Suprapubic skin (tissue), 4 donors: ENCODE results near the gene OTUD7B. TPM values are rescaled to one million over a fixed set of nuclear protein-coding genes. Genes with fewer than 3 reads are reported as not detected.

Experiments used
- DNase-seq, 2 donors: peaks; one replicate each; pipeline ENCODE4 v3.0.0-alpha.2; 2019; ENCODE audit warnings: low spot score in 2 of 2
- H3K27ac ChIP-seq: fragments of 200-600 bp; sonication (generic); one replicate; pipeline ENCODE4 v1.5.1; 2019
- H3K27me3 ChIP-seq: fragments of 200-600 bp; sonication (generic); one replicate; pipeline ENCODE4 v1.5.1; 2019
- H3K36me3 ChIP-seq: fragments of 200-600 bp; sonication (generic); one replicate; pipeline ENCODE4 v1.5.1; 2019
- H3K4me1 ChIP-seq: fragments of 200-600 bp; sonication (generic); one replicate; pipeline ENCODE4 v1.5.1; 2019
- H3K4me3 ChIP-seq: fragments of 200-600 bp; sonication (generic); one replicate; pipeline ENCODE4 v1.5.1; 2019; ENCODE audit warnings: mild to moderate bottlenecking
- H3K9me3 ChIP-seq: fragments of 200-600 bp; sonication (generic); one replicate; pipeline ENCODE4 v1.5.1; 2019
- EP300 ChIP-seq: sonication (generic); formaldehyde crosslinking; IDR thresholded peaks from one replicate; pipeline ENCODE4 v1.6.1; 2017; ENCODE audit warnings: antibody characterized with exemption
- POLR2A ChIP-seq, 2 donors: fragments of 450-650 bp; IDR thresholded peaks; one replicate each; pipeline ENCODE4 v1.6.1; 2017; ENCODE audit warnings: antibody characterized with exemption in 2 of 2, mild to moderate bottlenecking in 2 of 2, moderate library complexity in 2 of 2
- POLR2AphosphoS5 ChIP-seq, 3 donors: sonication (generic); formaldehyde crosslinking; IDR thresholded peaks; one replicate each; pipeline ENCODE4 v1.6.1; 2017; ENCODE audit warnings: antibody characterized with exemption in 3 of 3
- WGBS: methylation state at CpG from one replicate; pipeline ENCODE4 v1.1.5; 2018; 5-methylcytosine and 5-hydroxymethylcytosine counted together
- total RNA-seq, 4 donors: library from RNA; depleted of rRNA; stranded (reverse); fragments of >200 nt; gene quantifications; one replicate each; pipeline ENCODE4 v1.1.0, GENCODE V29; 2016
- TF ChIP-seq, protein P1 (sequence below), 2 donors: fragments of 200-600 bp in 1 of 2; fragments of 450-650 bp in 1 of 2; sonication (generic) in 1 of 2; IDR thresholded peaks; one replicate each; pipeline ENCODE4 v1.5.1; 2016 to 2019; ENCODE audit warnings: antibody characterized with exemption in 2 of 2, mild to moderate bottlenecking in 1 of 2, moderate library complexity in 1 of 2

The OTUD7B gene
- total RNA-seq, 4 donors from 2014 or later: 11.0 to 19.2 (median 15.0) TPM

- Histone ChIP-seq H3K27me3 (no peaks in the 10 kb centered on the region), H3K36me3 (no peaks in the 10 kb centered on the region), H3K27ac (no peak overlapping the region), H3K4me3 (no peak overlapping the region), H3K4me1 (no peaks in the 10 kb centered on the region), H3K9me3 (no peaks in the 10 kb centered on the region)
- no peak for DNase-seq
- WGBS: 44% methylated on average over 6 of the region's 6 CpGs
- TF ChIP-seq, protein P1, sequence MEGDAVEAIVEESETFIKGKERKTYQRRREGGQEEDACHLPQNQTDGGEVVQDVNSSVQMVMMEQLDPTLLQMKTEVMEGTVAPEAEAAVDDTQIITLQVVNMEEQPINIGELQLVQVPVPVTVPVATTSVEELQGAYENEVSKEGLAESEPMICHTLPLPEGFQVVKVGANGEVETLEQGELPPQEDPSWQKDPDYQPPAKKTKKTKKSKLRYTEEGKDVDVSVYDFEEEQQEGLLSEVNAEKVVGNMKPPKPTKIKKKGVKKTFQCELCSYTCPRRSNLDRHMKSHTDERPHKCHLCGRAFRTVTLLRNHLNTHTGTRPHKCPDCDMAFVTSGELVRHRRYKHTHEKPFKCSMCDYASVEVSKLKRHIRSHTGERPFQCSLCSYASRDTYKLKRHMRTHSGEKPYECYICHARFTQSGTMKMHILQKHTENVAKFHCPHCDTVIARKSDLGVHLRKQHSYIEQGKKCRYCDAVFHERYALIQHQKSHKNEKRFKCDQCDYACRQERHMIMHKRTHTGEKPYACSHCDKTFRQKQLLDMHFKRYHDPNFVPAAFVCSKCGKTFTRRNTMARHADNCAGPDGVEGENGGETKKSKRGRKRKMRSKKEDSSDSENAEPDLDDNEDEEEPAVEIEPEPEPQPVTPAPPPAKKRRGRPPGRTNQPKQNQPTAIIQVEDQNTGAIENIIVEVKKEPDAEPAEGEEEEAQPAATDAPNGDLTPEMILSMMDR (IDR thresholded peaks at IDR 0.05): no peak
- TF ChIP-seq POLR2A (IDR thresholded peaks at IDR 0.05) (no peak), EP300 (no peak), POLR2AphosphoS5 (IDR thresholded peaks at IDR 0.05) (no peak)
Observed at GRCh38 chr1:150022357-150022756, 11.8 kb upstream of the OTUD7B start.

- H3K9me3 ChIP-seq: no peaks in the 10 kb centered on the region
- no peak overlapping the region for H3K27ac ChIP-seq
- no peak overlapping the region for H3K4me3 ChIP-seq
- no peaks in the 10 kb centered on the region for H3K27me3 ChIP-seq
- no peaks in the 10 kb centered on the region for H3K4me1 ChIP-seq
- 54% methylated on average over 5 of the region's 5 CpGs for WGBS
- no peak for DNase-seq
- H3K36me3 ChIP-seq: no peaks in the 10 kb centered on the region
- no peak for TF ChIP-seq EP300
- TF ChIP-seq, protein P1 (IDR thresholded peaks at IDR 0.05): no peak
- no peak for TF ChIP-seq POLR2AphosphoS5 (IDR thresholded peaks at IDR 0.05)
- no peak for TF ChIP-seq POLR2A (IDR thresholded peaks at IDR 0.05)
Observed at GRCh38 chr1:150021191-150021694, 10.7 kb upstream of the OTUD7B start.

GRCh38 chr1:150020711-150021110 lies 10.2 kb upstream of the OTUD7B start:
- H3K4me3 ChIP-seq: no peak overlapping the region
- WGBS: 98% methylated on average over 2 of the region's 2 CpGs
- no peaks in the 10 kb centered on the region for H3K36me3 ChIP-seq
- H3K27me3 ChIP-seq: no peaks in the 10 kb centered on the region
- no peak for DNase-seq
- H3K4me1 ChIP-seq: no peaks in the 10 kb centered on the region
- TF ChIP-seq POLR2A (IDR thresholded peaks at IDR 0.05) (no peak), EP300 (no peak), POLR2AphosphoS5 (IDR thresholded peaks at IDR 0.05) (no peak)
- TF ChIP-seq, protein P1 (IDR thresholded peaks at IDR 0.05): no peak
- no peaks in the 10 kb centered on the region for H3K9me3 ChIP-seq
- no peak overlapping the region for H3K27ac ChIP-seq

DNA sequence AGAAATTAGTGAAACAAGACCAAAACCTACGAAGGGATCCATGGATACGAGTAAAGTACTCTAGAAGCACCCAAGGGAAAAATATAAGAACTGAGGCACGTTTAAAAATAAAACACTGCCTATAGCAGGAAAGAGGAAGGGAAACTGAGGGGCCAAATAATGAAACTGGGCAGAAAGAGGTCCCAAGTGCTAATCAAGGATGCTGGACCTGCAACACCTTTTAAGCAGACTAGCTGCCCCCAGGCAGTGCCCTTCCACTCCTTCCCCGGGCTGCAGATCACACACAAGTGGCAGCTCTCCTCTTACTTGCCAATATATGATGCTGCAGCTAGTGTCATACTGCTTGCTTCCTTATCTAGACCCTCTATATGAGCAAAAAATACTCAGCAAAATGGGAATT lies 7.6 kb upstream of the OTUD7B start:
- DNase-seq: no peak
- no peaks in the 10 kb centered on the region for H3K27me3 ChIP-seq
- no peak overlapping the region for H3K27ac ChIP-seq
- H3K9me3 ChIP-seq: no peaks in the 10 kb centered on the region
- 89% methylated on average over 4 of the region's 4 CpGs for WGBS
- H3K4me1 ChIP-seq: no peaks in the 10 kb centered on the region
- TF ChIP-seq, protein P1 (IDR thresholded peaks at IDR 0.05): no peak
- no peak for TF ChIP-seq POLR2A (IDR thresholded peaks at IDR 0.05)
- TF ChIP-seq POLR2AphosphoS5 (IDR thresholded peaks at IDR 0.05): no peak
- TF ChIP-seq EP300: no peak
- no peaks in the 10 kb centered on the region for H3K36me3 ChIP-seq
- H3K4me3 ChIP-seq: no peak overlapping the region

DNA sequence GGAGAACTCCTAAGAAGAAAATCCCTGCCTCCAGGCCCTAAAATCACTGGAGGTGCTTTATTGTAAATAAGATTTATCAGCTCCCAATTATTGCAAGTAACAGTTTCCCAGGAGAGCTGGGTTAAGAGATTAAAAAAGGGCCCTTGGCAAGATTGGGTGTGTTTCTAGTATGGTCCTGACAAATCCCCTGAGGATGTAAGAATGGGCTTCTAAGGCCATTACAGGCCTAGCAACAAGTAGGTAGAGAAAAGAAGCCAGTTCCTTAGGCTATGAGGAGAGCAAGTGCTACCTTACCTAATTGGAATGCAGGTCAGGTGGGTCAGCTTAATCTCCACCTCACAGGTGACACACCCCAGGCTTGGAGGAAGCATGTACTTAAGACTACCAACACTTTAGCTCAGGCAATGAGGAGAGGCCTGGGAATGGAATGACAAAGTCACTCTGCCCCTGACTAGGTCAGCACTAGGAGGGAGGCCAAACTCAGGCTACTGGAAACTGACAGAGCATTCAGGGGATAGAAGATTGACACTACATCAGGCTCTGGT lies 6.8 kb upstream of the OTUD7B start:
- no peak for DNase-seq
- no peak overlapping the region for H3K27ac ChIP-seq
- no peaks in the 10 kb centered on the region for H3K4me1 ChIP-seq
- H3K4me3 ChIP-seq: no peak overlapping the region
- TF ChIP-seq POLR2AphosphoS5 (IDR thresholded peaks at IDR 0.05) (no peak), EP300 (no peak), POLR2A (IDR thresholded peaks at IDR 0.05) (no peak)
- TF ChIP-seq, protein P1 (IDR thresholded peaks at IDR 0.05): no peak
- H3K36me3 ChIP-seq: no peaks in the 10 kb centered on the region
- H3K9me3 ChIP-seq: no peaks in the 10 kb centered on the region
- no peaks in the 10 kb centered on the region for H3K27me3 ChIP-seq
